K562 treated with DMSO at 1 percent for 48 hours (cell line): Measurements from ENCODE around the gene PPP1R11. TPM values are rescaled to one million over a fixed set of nuclear protein-coding genes. Genes with fewer than 3 reads are reported as not detected.

Experiments
- total RNA-seq: library from RNA; unstranded; fragments of 300-600 nt; gene quantifications from 2 replicates; pipeline ENCODE4 v1.2.3, GENCODE V29; 2022; ENCODE audit warnings: low replicate concordance; ENCODE audit errors: extremely low read depth

PPP1R11 gene
- total RNA-seq = not detected in 2 replicates

GRCh38 chr6:30066577-30067459 lies at the start of gene PPP1R11:
Gene PPP1R11, plus strand, starts transcription at chr6:30067198. Its CDS starts 213 bp downstream, at chr6:30067411.

DNA sequence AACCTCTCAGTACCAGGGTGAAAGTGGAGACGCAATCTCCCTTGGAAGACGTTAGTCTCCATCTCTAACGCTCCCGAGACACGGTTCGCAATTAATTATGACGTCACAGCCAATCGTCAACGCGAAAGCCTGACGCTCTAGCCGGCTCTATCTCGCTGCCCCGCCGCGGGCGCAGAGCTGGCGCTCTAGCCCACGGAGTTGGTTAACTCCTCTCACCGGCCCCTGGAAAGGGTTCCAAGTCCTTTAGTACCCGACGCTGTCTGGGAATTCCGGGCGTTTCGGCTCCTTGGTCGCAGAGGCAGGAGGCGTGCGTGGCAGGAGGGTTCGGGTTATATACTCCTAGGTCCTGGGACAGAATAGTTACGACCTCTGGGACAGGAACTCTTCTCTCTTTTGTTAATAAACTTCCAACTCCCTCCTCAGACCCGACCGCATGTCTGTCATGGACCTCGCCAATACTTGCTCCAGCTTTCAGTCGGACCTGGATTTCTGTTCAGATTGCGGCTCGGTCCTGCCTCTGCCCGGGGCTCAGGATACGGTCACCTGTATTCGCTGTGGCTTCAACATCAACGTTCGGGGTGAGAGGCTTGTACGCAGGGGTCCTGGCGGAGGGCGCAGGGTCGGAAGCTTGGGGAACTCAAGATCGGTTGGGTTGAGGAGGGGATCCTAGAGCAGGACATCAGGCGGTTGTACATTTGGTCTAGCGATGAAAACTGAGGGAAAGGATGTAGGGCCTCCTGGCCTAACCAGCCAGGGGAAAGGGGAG lies 5.7 kb upstream of the PPP1R11 start, which contains the start of gene POLR1H:
Gene POLR1H (plus strand): TSS at position 174 of the 766 bp plus-strand sequence. CDS start 260 bp downstream, at position 434.

DNA sequence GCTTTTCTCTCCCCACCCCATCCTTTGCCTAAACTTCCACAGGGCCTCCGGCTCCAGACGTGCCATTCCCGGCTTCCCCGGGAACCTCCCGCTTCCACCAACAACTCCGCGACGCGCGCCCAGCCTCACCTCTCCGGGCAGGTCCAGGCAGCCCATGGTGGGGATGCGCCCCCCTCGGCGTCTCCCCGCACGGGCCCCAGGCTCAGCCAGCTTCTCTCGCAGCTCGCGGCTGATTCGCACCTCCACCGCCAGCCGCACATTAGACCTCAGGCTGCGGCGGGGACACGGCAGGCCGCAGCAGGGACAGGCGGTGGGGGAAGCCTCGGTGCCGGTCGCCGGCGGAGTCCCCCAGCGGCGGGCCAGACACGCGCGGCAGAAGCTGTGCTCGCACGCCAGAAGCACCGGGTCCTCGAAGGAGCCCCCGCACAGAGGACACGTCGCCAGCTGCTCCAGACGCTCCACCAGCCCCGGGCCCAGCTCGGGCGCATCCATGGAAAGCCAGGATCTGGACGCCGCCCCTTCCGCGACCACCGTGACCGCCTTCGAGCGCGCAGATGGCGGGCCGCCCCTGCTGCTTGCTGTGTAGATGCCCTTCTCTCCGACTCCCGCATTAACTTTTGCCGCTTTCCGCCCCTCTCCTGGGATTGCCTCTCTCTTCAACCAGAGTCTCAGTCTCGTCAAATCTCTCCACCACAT lies 8.2 kb downstream of the PPP1R11 start, which contains the start of gene RNF39:
Gene RNF39 (minus strand): TSS at position 676 of the 696 bp plus-strand sequence. CDS start 184 bp downstream, at position 492.

DNA sequence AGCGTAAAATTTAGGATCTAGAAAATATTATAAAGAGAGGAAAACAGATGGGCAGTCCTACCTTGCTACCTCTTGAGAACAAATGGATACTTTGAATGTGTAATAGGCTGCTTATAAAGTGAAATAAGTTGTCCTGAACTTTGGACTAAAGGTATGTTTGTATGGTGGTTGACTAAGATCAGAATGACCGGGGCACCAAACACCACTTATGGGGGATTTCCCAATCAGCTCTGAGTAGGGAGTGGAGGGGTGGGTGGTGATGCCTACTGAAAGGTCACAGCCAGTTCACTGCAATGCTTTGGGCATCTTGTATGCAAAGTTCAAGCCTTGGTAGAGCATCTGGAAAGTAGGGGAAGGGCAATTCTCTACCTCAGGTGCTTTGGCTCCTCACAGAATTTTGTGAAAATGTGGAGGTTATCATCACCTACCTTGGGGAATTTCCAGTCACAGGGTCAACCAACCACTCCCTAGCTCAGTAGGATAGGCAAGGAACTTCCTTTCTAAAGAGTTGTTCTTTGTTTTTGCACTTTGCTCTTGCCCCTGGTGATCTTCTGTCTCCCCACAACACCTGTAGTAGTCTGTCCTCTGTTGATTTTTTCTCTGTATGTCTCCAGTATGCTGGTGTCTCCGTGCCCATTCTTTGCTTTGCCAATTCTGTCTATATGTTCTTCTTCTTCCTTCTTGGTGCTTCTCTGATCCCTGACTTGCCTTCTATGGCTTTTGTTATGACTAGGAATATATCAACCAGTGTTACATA lies 46.2 kb downstream of the PPP1R11 start, which contains the start of gene TRIM31:
Gene TRIM31 (minus strand): TSS at position 88 of the 757 bp plus-strand sequence. CDS start 285 bp downstream, outside the sequence.

Other genes with a start within 250 kb of the PPP1R11 start
- not detected in 2 replicates for gene HLA-G, start 239.4 kb upstream of the PPP1R11 start, total RNA-seq
- gene HLA-A, start 124.7 kb upstream of the PPP1R11 start, total RNA-seq = not detected in 2 replicates
- gene POLR1H, start 5.9 kb upstream of the PPP1R11 start, total RNA-seq = not detected in 2 replicates
- gene RNF39, start 8.6 kb downstream of the PPP1R11 start, total RNA-seq = not detected in 2 replicates
- gene TRIM31, start 45.9 kb downstream of the PPP1R11 start, total RNA-seq = not detected in 2 replicates
- gene TRIM40, start 68.9 kb downstream of the PPP1R11 start, total RNA-seq = not detected in 2 replicates
- not detected in 2 replicates for gene TRIM10, start 94.0 kb downstream of the PPP1R11 start, total RNA-seq
- not detected in 2 replicates for gene TRIM15, start 96.3 kb downstream of the PPP1R11 start, total RNA-seq
- not detected in 2 replicates for gene TRIM26, start 146.2 kb downstream of the PPP1R11 start, total RNA-seq